Thoracic aorta (tissue), 2 donors: Measurements from ENCODE around the gene MTHFD1L. TPM values are rescaled to one million over a fixed set of nuclear protein-coding genes. Genes with fewer than 3 reads are reported as not detected.

Experiments
- ATAC-seq: fragments of 150-250 bp; one replicate; pipeline ENCODE4 v1.8.0; 2017; ENCODE audit warnings: low read depth; ENCODE audit not compliant: insufficient number of reproducible peaks, low FRiP score
- DNase-seq: peaks from one replicate; pipeline ENCODE4 v3.0.0-alpha.2; 2020; ENCODE audit warnings: low spot score
- H3K27ac ChIP-seq, 2 donors: fragments of 200-600 bp; sonication (generic); 1 replicate in 1 of 2; 2 replicates in 1 of 2; pipeline ENCODE4 v1.5.1; 2016; ENCODE audit warnings: mild to moderate bottlenecking in 2 of 2, moderate library complexity in 2 of 2
- H3K27me3 ChIP-seq: fragments of 200-600 bp; sonication (generic); replicated peaks from 2 replicates; pipeline ENCODE4 v1.6.0; 2016; ENCODE audit warnings: mild to moderate bottlenecking; ENCODE audit not compliant: insufficient read depth
- H3K36me3 ChIP-seq: fragments of 200-600 bp; sonication (generic); one replicate; pipeline ENCODE4 v1.5.1; 2016
- H3K4me1 ChIP-seq, 2 donors: fragments of 200-600 bp; sonication (generic); 1 replicate in 1 of 2; 2 replicates in 1 of 2; pipeline versions ENCODE4 v1.5.1 to v1.6.0; 2016; ENCODE audit warnings: low read depth in 2 of 2, mild to moderate bottlenecking in 1 of 2; ENCODE audit not compliant: control insufficient read depth in 1 of 2
- H3K4me3 ChIP-seq: fragments of 200-600 bp; sonication (generic); 2 replicates; pipeline ENCODE4 v1.5.1; 2016; ENCODE audit warnings: mild to moderate bottlenecking
- H3K9me3 ChIP-seq: fragments of 200-600 bp; sonication (generic); 2 replicates; pipeline ENCODE4 v1.5.1; 2016
- CTCF ChIP-seq: fragments of 200-600 bp; sonication (generic); IDR thresholded peaks from one replicate; pipeline ENCODE4 v1.5.1; 2019; ENCODE audit warnings: antibody characterized with exemption
- total RNA-seq, 2 donors: library from RNA; depleted of rRNA; stranded (reverse); fragments of >200 nt; gene quantifications; one replicate each; pipeline versions ENCODE4 v1.1.0 to v1.2.3, GENCODE V29; 2016

MTHFD1L gene
- total RNA-seq, 2 donors from 2014 or later = 52.8 to 77.3 TPM

- H3K4me3 ChIP-seq = no peak overlapping the region
- no peak for TF ChIP-seq CTCF
- no peaks in the 10 kb centered on the region for H3K27me3 ChIP-seq
- DNase-seq = no peak
- H3K4me1 ChIP-seq = peaks cover 0 to 11% of the 10 kb centered on the region in 2 donors
- H3K9me3 ChIP-seq = no peaks in the 10 kb centered on the region
- H3K36me3 ChIP-seq = no peaks in the 10 kb centered on the region
- H3K27ac ChIP-seq = no peak overlapping the region
- ATAC-seq = no peak
Measured at GRCh38 chr6:151098166-151098565, 232.7 kb downstream of the MTHFD1L start.

GRCh38 chr6:151100326-151100725 is 234.8 kb downstream of the MTHFD1L start:
- Histone ChIP-seq H3K27me3 (no peaks in the 10 kb centered on the region), H3K27ac (no peak overlapping the region), H3K4me3 (no peak overlapping the region), H3K9me3 (no peaks in the 10 kb centered on the region), H3K36me3 (no peaks in the 10 kb centered on the region), H3K4me1 (peaks cover 0 to 11% of the 10 kb centered on the region in 2 donors)
- no peak for TF ChIP-seq CTCF
- DNase-seq (no peak), ATAC-seq (no peak)

GRCh38 chr6:151101161-151101815 is 235.8 kb downstream of the MTHFD1L start:
- ATAC-seq (no peak), DNase-seq (no peak)
- peak overlapping the region; percentile 13 for H3K4me3 ChIP-seq
- H3K9me3 ChIP-seq = no peaks in the 10 kb centered on the region
- H3K27ac ChIP-seq = peak overlapping the region; percentile 39 to 45
- H3K27me3 ChIP-seq = no peaks in the 10 kb centered on the region
- H3K36me3 ChIP-seq = no peaks in the 10 kb centered on the region
- no peak for TF ChIP-seq CTCF
- peaks cover 0 to 11% of the 10 kb centered on the region in 2 donors for H3K4me1 ChIP-seq

GRCh38 chr6:151101816-151102694 is 236.6 kb downstream of the MTHFD1L start:
- no peaks in the 10 kb centered on the region for H3K36me3 ChIP-seq
- ATAC-seq (no peak), DNase-seq (no peak)
- H3K4me3 ChIP-seq = no peak overlapping the region
- H3K27me3 ChIP-seq = no peaks in the 10 kb centered on the region
- H3K9me3 ChIP-seq = no peaks in the 10 kb centered on the region
- peak overlapping the region; percentile 39 to 45 for H3K27ac ChIP-seq
- H3K4me1 ChIP-seq = peaks cover 0 to 11% of the 10 kb centered on the region in 2 donors
- no peak for TF ChIP-seq CTCF

GRCh38 chr6:151103266-151103665 is 237.8 kb downstream of the MTHFD1L start:
- Histone ChIP-seq H3K36me3 (no peaks in the 10 kb centered on the region), H3K4me1 (peaks cover 0 to 11% of the 10 kb centered on the region in 2 donors), H3K27me3 (no peaks in the 10 kb centered on the region), H3K27ac (no peak overlapping the region), H3K4me3 (no peak overlapping the region), H3K9me3 (no peaks in the 10 kb centered on the region)
- no peak for DNase-seq
- no peak for ATAC-seq
- TF ChIP-seq CTCF = no peak
